ENCODE data around the gene PHKB.
"Not testable (repeated sequence)": the region's sequence is repeated elsewhere in the genome, so short reads cannot be mapped to it uniquely, and the experiment has no call there.

Gene PHKB

DNA sequence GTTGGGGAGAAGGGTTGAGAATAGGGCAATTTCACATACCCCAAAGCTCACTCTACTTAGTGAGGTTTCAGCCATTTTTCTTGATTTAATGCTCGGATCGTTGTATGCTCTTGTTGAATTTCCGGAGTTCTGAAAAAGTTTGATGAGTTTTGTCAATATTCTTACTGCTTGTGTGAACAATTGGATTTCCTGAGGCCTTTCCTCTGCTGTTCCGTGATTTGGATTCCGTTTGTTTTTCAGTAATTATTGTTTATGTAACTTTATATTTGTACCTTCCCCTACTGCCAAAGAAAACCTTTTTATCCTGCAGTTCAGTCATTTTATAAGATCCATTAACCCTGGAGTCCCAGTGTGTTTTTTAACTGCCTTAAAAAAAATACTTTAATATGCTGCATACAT is 62.9 kb downstream of the PHKB start:
- no peak for DNase-seq (ENCODE audit: insufficient read length, low spot score)
- no peak for FAIRE-seq
- TF ChIP-seq, protein P1, sequence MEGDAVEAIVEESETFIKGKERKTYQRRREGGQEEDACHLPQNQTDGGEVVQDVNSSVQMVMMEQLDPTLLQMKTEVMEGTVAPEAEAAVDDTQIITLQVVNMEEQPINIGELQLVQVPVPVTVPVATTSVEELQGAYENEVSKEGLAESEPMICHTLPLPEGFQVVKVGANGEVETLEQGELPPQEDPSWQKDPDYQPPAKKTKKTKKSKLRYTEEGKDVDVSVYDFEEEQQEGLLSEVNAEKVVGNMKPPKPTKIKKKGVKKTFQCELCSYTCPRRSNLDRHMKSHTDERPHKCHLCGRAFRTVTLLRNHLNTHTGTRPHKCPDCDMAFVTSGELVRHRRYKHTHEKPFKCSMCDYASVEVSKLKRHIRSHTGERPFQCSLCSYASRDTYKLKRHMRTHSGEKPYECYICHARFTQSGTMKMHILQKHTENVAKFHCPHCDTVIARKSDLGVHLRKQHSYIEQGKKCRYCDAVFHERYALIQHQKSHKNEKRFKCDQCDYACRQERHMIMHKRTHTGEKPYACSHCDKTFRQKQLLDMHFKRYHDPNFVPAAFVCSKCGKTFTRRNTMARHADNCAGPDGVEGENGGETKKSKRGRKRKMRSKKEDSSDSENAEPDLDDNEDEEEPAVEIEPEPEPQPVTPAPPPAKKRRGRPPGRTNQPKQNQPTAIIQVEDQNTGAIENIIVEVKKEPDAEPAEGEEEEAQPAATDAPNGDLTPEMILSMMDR (IDR thresholded peaks at IDR 0.05; ENCODE audit: insufficient read depth, missing control alignments), result no peak

DNA sequence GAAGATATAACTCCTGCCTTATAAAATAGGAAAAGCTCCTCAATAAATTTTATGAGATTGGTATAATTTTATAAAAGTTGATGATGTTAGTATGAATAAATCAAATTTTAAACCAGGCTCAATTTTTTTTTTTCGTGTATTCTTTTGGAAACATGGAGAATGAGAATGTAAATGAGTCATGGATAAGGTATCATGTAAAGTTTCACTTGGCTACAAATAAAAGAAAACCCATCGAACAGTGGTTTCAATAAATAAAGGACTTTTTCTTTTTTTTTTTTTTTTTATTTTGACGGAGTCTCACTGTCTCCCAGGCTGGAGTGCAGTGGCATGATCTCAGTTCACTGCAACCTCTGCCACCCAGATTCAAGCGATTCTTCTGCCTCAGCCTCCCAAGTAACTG is 67.3 kb downstream of the PHKB start:
- FAIRE-seq (no peak), DNase-seq (ENCODE audit: insufficient read length, low spot score) (no peak)
- TF ChIP-seq, protein P1 (IDR thresholded peaks at IDR 0.05; ENCODE audit: insufficient read depth, missing control alignments), result no peak

DNA sequence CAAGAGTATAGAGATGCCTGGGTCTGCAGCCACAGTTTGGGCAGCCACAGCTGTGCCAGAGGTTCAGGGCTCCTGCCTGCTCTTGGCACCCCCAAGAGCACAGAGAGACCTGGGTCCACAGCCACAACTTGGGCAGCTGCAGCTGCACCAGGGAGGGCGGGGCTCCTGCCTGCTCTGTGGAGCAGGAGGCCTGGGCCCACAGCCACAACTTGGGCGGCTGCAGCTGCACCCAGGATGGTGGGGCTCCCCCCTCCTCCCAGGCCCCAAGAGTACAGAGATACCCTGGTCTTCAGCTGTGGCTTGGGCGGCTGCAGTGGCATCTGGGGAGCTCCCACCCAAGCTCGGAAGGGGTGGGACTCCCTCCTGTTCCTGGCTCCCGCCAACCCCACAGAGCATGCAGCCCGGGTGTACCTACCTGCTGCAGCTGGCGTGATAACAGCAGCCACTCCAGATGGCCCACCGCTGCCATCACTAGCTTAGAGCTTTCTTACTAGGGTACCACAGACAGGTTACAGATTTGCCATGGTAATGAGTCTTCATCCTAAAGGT is 72.7 kb downstream of the PHKB start:
- TF ChIP-seq, protein P1 (IDR thresholded peaks at IDR 0.05; ENCODE audit: insufficient read depth, missing control alignments), result no peak
- DNase-seq (ENCODE audit: insufficient read length, low spot score) (no peak), FAIRE-seq (no peak)

DNA sequence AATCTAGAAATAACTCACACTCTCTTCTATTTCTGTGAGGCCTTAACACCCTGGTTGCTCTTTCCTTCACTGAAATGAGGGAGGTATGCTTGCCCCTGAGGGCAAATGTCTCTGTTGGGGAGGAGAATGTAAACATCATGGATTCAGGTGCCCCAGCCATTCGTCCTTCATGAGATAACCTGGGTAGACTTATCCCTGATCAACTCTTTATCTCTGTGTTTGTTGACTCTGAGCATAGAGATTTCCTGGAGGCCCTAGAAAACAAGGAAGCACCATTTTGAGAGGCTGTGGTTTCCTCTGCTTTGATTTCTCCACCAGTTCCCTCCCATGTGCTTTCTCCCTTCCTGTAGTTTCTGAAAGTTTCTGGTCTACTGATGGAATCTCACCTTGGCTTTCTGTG is 77.3 kb downstream of the PHKB start:
- TF ChIP-seq, protein P1 (IDR thresholded peaks at IDR 0.05; ENCODE audit: insufficient read depth, missing control alignments), result no peak
- DNase-seq (ENCODE audit: insufficient read length, low spot score) (no peak), FAIRE-seq (no peak)

DNA sequence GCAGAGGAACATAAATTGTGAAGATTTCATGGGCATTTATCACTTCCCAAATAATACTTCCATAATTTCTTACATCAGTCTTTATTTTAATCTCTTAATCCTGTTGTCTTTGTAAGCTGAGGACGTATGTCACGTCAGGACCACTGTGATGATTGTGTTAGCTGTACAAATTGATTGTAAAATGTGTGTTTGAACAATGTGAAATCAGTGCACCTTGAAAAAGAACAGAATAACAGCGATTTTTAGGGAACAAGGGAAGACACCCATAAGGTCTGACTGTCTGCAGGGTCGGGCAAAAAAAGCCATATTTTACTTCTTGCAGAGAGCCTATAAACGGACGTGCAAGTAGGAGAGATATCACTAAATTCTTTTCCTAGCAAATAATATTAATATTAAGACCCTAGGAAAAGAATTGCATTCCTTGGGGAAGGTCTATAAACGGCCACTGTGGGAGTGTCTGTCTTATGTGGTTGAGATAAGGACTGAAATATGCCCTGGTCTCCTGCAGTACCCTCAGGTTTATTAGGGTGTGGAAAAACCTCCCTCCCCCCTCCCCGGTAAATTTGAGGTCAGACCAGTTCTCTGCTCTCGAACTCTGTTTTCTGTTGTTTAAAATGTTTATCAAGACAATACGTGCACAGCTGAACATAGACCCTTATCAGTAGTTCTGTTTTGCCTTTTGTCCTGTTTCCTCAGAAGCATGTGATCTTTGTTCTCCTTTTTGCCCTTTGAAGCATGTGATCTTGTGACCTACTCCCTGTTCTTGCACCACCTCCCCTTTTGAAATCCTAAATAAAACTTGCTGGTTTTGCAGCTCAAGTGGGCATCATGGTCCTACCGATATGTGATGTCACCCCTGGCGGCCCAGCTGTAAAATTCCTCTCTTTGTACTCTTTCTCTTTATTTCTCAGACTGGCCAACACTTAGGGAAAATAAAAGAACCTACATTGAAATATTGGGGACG is 78.9 kb downstream of the PHKB start:
- FAIRE-seq; DNase-seq (ENCODE audit: insufficient read length, low spot score): not testable (repeated sequence)

DNA sequence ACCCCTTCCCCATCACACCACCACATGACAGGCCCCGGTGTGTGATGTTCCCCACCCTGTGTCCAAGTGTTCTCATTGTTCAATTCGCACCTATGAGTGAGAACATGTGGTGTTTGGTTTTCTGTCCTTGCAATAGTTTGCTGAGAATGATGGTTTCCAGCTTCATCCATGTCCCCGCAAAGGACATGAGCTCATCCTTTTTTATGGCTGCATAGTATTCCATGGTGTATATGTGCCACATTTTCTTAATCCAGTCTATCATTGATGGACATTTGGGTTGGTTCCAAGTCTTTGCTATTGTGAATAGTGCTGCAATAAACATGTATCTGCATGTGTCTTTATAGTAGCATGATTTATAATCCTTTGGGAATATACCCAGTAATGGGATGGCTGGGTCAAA is 80.0 kb downstream of the PHKB start:
- not testable (repeated sequence) for DNase-seq (ENCODE audit: insufficient read length, low spot score); FAIRE-seq

DNA sequence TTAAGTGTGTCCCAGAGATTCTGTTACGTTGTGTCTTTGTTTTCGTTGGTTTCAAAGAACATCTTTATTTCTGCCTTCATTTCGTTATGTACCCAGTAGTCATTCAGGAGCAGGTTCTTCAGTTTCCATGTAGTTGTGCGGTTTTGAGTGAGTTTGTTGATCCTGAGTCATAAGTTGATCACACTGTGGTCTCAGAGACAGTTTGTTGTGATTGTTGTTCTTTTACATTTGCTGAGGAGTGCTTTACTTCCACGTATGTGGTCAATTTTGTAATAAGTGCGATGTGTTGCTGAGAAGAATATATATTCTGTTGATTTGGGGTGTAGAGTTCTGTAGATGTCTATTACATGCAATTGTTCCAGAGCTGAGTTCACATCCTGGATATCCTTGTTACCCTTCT is 83.1 kb downstream of the PHKB start:
- not testable (repeated sequence) for DNase-seq (ENCODE audit: insufficient read length, low spot score); FAIRE-seq

DNA sequence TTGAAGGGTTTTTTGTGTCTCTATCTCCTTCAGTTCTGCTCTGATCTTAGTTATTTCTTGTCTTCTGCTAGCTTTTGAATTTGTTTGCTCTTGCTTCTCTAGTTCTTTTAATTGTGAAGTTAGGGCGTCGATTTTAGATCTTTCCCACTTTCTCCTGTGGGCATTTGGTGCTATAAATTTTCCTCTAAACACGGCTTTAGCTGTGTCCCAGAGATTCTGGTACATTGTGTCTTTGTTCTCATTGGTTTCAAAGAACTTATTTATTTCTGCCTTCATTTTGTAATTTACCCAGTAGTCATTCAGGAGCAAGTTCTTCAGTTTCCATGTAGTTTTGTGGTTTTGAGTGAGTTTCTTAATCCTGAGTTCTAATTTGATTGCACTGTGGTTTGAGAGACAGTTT is 90.1 kb downstream of the PHKB start:
- DNase-seq (ENCODE audit: insufficient read length, low spot score); FAIRE-seq: not testable (repeated sequence)

DNA sequence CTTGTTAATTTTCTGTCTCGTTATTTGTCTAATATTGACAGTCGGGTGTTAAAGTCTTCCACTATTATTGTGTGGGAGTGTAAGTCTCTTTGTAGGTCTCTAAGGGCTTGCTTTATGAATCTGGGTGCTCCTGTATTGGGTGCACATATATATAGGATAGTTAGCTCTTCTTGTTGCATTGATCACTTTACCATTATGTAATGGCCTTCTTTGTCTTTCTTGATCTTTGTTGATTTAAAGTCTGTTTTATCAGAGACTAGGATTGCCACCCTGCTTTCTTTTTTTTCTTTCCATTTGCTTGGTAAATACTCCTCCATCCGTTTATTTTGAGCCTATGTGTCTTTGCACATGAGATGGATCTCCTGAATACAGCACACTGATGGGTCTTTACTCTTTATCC is 90.6 kb downstream of the PHKB start:
- not testable (repeated sequence) for DNase-seq (ENCODE audit: insufficient read length, low spot score); FAIRE-seq

All from D721Med (cell line).